ENCODE results near the gene TOP1. TPM values are rescaled to one million over a fixed set of nuclear protein-coding genes. Genes with fewer than 3 reads are reported as not detected.
A peak's percentile ranks its signal among the peaks of the same experiment; 100 is the strongest.

The TOP1 gene
- polyA plus RNA-seq, 3 donors, result 6.9 to 11.5 (median 11.5) TPM

DNA sequence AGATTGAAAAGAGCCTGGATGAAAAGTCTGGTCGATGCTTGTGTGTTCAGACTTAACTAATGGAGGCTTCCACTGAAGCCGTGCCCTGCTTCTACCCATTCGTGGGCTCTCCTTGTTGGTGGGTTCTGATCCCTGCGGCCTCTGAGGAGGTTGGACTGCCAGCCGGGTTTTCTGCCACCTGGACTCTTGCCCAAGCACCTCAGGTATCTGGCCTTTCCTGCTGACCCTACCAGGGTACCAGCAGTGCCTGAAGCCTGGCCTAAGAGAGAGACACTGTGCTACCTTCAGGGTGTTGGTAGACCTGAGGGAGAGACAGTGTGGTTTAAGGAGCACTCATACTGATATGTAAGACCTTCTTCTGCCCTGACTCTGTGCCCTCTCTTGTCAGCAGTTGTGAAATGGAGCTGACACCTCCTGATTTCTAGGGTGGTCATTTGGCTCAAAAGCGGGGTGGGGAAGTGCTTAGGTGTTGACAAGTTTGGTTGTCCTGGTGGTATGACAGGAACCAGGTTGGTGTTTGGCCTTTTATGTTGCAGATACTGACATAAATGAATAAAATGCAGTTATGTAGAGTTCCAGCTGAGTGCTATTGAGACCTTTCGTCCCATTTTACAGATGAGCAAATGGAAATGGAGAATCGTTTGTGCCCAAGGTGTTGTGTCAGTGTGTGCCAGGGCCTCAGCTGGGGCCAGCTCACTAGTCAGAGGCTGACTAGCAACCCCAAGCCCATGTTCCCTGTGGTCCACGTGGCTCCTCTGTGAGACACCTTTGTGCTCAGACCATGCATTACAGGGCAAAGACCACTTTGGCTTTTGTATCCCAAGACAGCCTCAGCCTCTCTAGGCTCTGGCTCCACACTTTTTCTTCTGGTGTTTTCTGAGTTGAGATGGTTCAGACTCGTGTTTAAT, 111.9 kb downstream of the TOP1 start:
- Mint-ChIP-seq H3K4me1 (peaks cover 9% of the 10 kb centered on the region), H3K27ac (peak overlapping the region in 1 of 7 donors; percentile 63), H3K27me3 (ENCODE audit: low read depth in 3 of 3) (peaks cover 41 to 55% (median 43%) of the 10 kb centered on the region in 3 donors), H3K4me3 (no peak overlapping the region), H3K36me3 (peaks cover 0 to 10% of the 10 kb centered on the region in 2 donors), H3K9me3 (peaks cover 0 to 4% (median 2%) of the 10 kb centered on the region in 7 donors)
- H3K4me3 ChIP-seq (replicated peaks in 1 of 3; ENCODE audit: low read depth in 2 of 3, low read length in 3 of 3), result no peak overlapping the region
- H3K4me2 ChIP-seq (replicated peaks; ENCODE audit: extremely low read depth, low read length, poor library complexity, severe bottlenecking), result no peak overlapping the region
- no peak for DNase-seq
- peaks cover 19 to 36% of the 10 kb centered on the region in 2 donors for H3K27me3 ChIP-seq (ENCODE audit: control insufficient read depth in 2 of 2, insufficient read depth in 2 of 2, low read length in 2 of 2)
- no peaks in the 10 kb centered on the region for H3K79me2 ChIP-seq (ENCODE audit: insufficient read depth, low read length)
- no peak overlapping the region for H3K9ac ChIP-seq (ENCODE audit: insufficient read depth, low read length, poor library complexity, severe bottlenecking)
- H3K4me1 ChIP-seq (ENCODE audit: control insufficient read depth in 1 of 2, insufficient read depth in 2 of 2, low read length in 2 of 2), result peaks cover 14 to 17% of the 10 kb centered on the region in 2 donors
- WGBS (ENCODE audit: insufficient coverage), result 92% methylated on average over 10 of the region's 10 CpGs
- H3K9me3 ChIP-seq (replicated peaks in 1 of 2; ENCODE audit: control insufficient read depth in 1 of 2, insufficient read depth in 1 of 2, low read length in 2 of 2), result no peaks in the 10 kb centered on the region
- H4K20me1 ChIP-seq (ENCODE audit: insufficient read depth, low read length), result no peaks in the 10 kb centered on the region
- H3K27ac ChIP-seq (ENCODE audit: low read depth in 1 of 2, low read length in 2 of 2), result no peak overlapping the region
- TF ChIP-seq, protein P1, sequence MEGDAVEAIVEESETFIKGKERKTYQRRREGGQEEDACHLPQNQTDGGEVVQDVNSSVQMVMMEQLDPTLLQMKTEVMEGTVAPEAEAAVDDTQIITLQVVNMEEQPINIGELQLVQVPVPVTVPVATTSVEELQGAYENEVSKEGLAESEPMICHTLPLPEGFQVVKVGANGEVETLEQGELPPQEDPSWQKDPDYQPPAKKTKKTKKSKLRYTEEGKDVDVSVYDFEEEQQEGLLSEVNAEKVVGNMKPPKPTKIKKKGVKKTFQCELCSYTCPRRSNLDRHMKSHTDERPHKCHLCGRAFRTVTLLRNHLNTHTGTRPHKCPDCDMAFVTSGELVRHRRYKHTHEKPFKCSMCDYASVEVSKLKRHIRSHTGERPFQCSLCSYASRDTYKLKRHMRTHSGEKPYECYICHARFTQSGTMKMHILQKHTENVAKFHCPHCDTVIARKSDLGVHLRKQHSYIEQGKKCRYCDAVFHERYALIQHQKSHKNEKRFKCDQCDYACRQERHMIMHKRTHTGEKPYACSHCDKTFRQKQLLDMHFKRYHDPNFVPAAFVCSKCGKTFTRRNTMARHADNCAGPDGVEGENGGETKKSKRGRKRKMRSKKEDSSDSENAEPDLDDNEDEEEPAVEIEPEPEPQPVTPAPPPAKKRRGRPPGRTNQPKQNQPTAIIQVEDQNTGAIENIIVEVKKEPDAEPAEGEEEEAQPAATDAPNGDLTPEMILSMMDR (IDR thresholded peaks at IDR 0.05), result no peak
- no peaks in the 10 kb centered on the region for H3K36me3 ChIP-seq (replicated peaks in 1 of 2; ENCODE audit: control insufficient read depth in 1 of 2, insufficient read depth in 2 of 2, low read length in 2 of 2)
- intact Hi-C loops (cut with micrococcal nuclease), result no loop called here
- H2AFZ ChIP-seq (ENCODE audit: insufficient read depth, low read depth, low read length, poor library complexity, severe bottlenecking), result no peak overlapping the region

DNA sequence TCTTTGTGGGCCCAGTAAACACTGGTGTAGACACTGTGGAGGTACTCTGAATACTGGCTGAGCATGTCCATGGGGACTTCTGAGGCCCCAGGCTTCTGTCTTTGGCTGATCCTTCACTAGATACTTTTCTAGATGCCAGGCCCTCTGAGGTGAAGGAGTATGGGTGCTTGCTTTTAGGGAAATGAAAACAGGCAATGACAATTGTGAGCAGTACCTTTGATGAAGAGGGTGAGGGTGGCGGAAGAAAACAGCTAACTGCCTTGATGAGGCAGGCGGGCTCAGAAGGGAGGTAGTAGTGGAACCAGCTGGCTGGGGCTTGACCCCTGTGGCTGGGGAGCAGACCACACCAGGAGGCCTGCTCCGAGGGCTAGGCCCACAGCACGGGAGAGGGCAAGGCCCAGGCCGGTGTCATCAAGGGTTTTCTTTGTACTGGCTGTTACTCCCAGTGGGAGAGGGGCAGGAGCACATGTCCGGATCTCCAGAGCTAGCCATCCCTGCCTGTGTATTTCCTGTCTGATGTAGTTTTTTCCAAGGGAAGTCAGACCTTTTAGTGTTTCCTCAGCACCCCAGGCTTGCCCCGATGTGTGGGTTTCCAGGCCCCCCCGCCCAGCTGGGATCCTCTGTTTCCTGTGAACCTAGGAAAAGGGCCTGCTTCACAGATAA, 112.7 kb downstream of the TOP1 start:
- H3K27me3 Mint-ChIP-seq (ENCODE audit: low read depth in 3 of 3), result peaks cover 33 to 48% (median 35%) of the 10 kb centered on the region in 3 donors
- no peak overlapping the region for H3K4me3 Mint-ChIP-seq
- Histone ChIP-seq H3K27me3 (ENCODE audit: control insufficient read depth in 2 of 2, insufficient read depth in 2 of 2, low read length in 2 of 2) (peaks cover 16 to 29% of the 10 kb centered on the region in 2 donors), H2AFZ (ENCODE audit: insufficient read depth, low read depth, low read length, poor library complexity, severe bottlenecking) (no peak overlapping the region), H3K9me3 (replicated peaks in 1 of 2; ENCODE audit: control insufficient read depth in 1 of 2, insufficient read depth in 1 of 2, low read length in 2 of 2) (no peaks in the 10 kb centered on the region), H3K4me2 (replicated peaks; ENCODE audit: extremely low read depth, low read length, poor library complexity, severe bottlenecking) (no peak overlapping the region), H3K4me3 (replicated peaks in 1 of 3; ENCODE audit: low read depth in 2 of 3, low read length in 3 of 3) (no peak overlapping the region), H4K20me1 (ENCODE audit: insufficient read depth, low read length) (no peaks in the 10 kb centered on the region), H3K36me3 (replicated peaks in 1 of 2; ENCODE audit: control insufficient read depth in 1 of 2, insufficient read depth in 2 of 2, low read length in 2 of 2) (no peaks in the 10 kb centered on the region), H3K9ac (ENCODE audit: insufficient read depth, low read length, poor library complexity, severe bottlenecking) (no peak overlapping the region), H3K4me1 (ENCODE audit: control insufficient read depth in 1 of 2, insufficient read depth in 2 of 2, low read length in 2 of 2) (peaks cover 11 to 15% of the 10 kb centered on the region in 2 donors), H3K79me2 (ENCODE audit: insufficient read depth, low read length) (no peaks in the 10 kb centered on the region), H3K27ac (ENCODE audit: low read depth in 1 of 2, low read length in 2 of 2) (no peak overlapping the region)
- TF ChIP-seq, protein P1 (IDR thresholded peaks at IDR 0.05), result no peak
- H3K4me1 Mint-ChIP-seq, result peaks cover 6% of the 10 kb centered on the region
- 86% methylated on average over 6 of the region's 8 CpGs for WGBS (ENCODE audit: insufficient coverage)
- intact Hi-C loops (cut with micrococcal nuclease), result no loop called here
- DNase-seq, result no peak
- H3K9me3 Mint-ChIP-seq, result peaks cover 0 to 4% (median 0%) of the 10 kb centered on the region in 7 donors
- peaks cover 0 to 4% of the 10 kb centered on the region in 2 donors for H3K36me3 Mint-ChIP-seq
- H3K27ac Mint-ChIP-seq, result no peak overlapping the region

All from CD14-positive monocyte (primary cell).